Measurements from ENCODE around the gene ZNF700. TPM values are rescaled to one million over a fixed set of nuclear protein-coding genes. Genes with fewer than 3 reads are reported as not detected.
A peak's percentile ranks its signal among the peaks of the same experiment; 100 is the strongest.
"Not testable (repeated sequence)": the region's sequence is repeated elsewhere in the genome, so short reads cannot be mapped to it uniquely, and the experiment has no call there.

The ZNF700 gene
- total RNA-seq, 1 donor = 14.8 TPM

DNA sequence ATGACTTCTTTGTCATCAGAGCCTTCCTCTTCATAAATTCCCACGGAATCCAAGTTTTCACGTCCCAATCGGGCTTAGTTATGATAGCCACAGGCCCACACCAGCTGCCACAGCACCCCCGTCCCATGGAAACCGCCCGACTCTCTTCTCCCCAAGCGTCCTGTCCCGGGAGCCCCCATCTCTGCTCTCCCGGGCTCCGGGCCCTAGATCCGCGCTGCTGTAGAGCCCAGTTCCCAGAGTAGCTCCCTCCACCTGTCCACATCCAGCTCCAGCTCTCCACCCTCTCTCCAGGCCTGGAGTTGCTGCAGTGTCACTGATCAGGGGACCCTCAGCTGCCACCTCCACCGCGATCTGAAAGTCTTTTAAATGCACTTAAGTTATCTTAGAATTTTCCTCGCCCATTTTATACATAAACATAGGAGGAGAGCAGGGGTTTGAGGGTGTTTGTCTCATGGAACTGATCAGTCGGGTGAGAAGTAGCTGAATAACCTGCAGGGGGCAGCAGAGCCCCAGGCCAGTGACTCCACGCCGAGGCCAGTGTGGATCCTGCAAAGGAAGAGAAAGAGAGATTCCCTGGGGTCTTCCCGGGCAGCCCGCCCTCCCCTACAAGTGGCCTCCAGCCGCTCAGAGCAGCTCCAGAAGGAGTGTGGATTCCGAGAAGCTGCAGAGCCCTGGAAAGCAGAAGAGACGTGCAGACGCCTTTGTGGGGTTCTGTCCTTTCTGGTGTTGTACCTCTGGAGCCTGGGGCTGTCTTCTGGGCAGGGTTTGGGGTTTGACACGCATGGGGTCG, 38.9 kb downstream of the ZNF700 start:
- H3K9me3 ChIP-seq (ENCODE audit: low read depth, low read length) = no peaks in the 10 kb centered on the region
- peaks cover 22% of the 10 kb centered on the region for H3K4me1 ChIP-seq (ENCODE audit: insufficient read depth, low read length)
- no peak overlapping the region for H3K4me3 ChIP-seq (ENCODE audit: low read length)
- no peaks in the 10 kb centered on the region for H3K27me3 ChIP-seq (ENCODE audit: insufficient read depth, low read length)

DNA sequence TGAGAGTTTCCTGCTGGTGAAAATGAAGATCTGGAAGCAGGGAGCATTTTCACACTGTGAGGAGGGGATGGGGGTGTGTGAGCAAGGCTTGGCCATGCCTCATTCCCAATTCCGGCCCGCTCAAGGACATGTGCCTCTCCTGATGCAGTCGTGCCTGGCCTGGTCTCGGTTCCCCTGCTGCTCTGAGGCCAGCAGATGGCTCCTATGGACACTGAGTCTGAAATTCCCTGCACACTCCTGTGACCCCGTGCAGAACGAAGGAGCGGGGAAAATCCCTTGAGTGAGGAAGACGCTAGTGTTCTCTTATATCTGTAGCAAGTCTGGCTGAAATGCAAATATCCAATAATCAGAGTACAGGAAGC, 39.6 kb downstream of the ZNF700 start:
- Histone ChIP-seq H3K9me3 (ENCODE audit: low read depth, low read length) (no peaks in the 10 kb centered on the region), H3K4me3 (ENCODE audit: low read length) (peak overlapping the region; percentile 90), H3K4me1 (ENCODE audit: insufficient read depth, low read length) (peaks cover 22% of the 10 kb centered on the region), H3K27me3 (ENCODE audit: insufficient read depth, low read length) (no peaks in the 10 kb centered on the region)

DNA sequence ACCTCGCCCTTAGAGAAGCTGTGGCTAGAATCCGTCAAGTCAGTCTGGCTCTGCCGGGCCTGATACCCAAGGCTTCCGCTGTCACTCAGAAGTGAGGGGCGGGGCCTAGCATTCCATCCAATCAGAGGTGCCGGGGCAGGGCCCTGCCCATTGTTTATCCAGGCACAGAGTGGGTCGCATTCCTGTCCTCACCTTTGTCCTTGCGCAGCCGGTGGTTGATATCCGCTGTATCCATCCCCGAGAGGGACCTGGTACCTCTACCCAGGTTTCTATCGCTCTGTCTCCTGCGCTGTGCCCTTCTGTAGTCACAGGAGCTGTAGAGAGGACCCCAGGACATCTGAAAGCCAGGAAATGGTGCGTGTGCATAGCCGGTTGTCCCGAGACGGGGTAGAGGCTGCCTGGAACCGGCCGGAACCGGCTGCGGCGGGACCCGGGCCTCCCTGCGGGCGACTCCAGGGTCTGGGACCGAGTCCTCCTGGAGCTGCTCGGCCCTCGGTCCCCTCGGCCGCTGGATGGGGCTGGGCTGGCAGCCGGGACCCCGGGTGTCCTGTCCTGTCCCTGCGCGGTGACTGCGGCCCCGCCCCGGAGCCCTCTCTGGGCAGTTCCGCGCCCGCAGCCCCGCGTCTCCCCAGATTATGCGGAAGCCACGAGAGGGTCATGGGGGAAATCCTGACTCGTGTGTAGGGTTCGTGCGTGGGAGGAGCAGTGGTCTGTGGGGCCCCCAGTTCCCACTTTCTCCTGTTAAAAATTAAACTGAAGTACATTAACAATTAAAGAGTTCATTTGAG, 40.1 kb downstream of the ZNF700 start, which contains the start of gene ZNF763:
TSS of gene ZNF763 (plus strand) at position 183 of the 788 bp plus-strand sequence. CDS start at position 352, 169 bp downstream.
- H3K4me1 ChIP-seq (ENCODE audit: insufficient read depth, low read length) = peaks cover 22% of the 10 kb centered on the region
- no peaks in the 10 kb centered on the region for H3K9me3 ChIP-seq (ENCODE audit: low read depth, low read length)
- no peaks in the 10 kb centered on the region for H3K27me3 ChIP-seq (ENCODE audit: insufficient read depth, low read length)
- H3K4me3 ChIP-seq (ENCODE audit: low read length) = peak within 1 kb of the TSS; percentile 90

DNA sequence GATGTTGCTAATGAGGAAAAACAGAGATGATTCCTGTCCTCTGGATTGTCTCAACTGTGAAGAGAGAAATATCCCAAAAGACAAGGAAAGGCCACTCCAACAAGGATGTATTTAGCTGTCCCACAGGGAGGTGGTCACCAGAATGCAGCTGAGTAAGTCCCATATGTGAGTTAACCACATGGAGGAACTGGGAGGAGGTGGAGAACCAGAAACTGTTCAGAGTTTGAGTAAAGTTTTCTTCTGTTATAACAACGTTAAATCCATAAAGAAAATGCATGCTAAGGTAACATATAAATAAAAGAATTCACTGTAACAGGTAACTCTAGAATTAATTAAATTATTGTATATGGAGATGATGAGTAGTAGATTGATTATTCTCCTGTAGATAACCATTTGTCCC, 45.3 kb downstream of the ZNF700 start:
- Histone ChIP-seq H3K4me1 (ENCODE audit: insufficient read depth, low read length) (peaks cover 15% of the 10 kb centered on the region), H3K27me3 (ENCODE audit: insufficient read depth, low read length) (no peaks in the 10 kb centered on the region), H3K9me3 (ENCODE audit: low read depth, low read length) (no peaks in the 10 kb centered on the region), H3K4me3 (ENCODE audit: low read length) (no peak overlapping the region)

DNA sequence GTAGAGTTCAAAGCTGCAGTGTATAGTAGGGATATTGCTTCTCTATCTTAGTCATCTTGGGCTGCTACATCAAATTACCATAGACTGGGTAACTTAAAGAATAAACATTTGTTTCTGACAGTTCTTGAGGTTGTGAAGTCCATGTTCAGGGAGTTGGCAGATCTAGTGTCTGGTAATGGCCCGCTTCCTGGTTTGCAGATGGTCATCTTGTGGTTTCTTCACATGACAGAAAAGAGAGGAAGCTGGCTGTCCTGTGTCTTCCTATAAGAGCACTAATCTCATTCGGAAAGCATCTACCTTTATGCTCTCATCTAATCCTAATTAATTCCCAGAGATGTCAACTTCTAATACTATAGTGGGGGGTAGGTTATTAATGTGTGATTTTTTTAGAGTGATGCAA, 46.1 kb downstream of the ZNF700 start:
- Histone ChIP-seq H3K9me3 (ENCODE audit: low read depth, low read length) (no peaks in the 10 kb centered on the region), H3K27me3 (ENCODE audit: insufficient read depth, low read length) (no peaks in the 10 kb centered on the region)

DNA sequence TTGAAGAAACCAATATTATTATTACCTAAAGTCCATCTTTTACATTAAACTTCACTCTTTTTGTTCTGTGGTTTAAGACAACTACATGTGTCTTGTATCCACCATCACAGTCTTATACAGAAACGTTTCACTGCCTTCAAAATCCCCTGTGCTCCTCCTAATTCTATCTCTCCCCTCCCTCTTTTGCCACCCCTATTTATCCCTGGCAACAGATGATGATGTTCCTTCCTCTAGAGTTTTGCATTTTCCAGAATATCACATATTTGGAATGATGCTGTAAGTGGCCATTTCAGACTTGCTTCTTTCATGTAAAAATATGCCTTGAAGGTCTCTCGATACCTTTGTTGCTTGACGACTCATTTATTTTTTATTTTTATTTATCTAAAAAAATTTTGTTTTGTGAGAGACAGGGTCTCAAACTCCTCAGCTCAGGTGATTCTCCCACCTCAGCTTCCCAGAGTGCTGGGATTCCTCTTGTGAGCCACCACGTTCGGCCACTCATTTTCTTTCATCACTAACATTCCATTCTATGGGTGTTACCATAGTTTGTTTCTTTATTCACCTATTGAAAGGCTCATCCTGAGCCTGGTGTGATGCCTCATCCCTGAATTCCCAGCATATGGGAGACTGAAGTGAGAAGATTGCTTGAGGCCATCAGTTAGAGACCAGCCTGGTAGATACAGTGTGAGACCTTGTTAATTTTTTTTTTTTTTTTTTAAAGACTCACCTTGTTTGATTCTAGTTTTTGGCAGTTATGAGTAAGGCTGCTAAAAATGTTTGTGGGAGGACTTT, 48.3 kb downstream of the ZNF700 start:
- Histone ChIP-seq H3K9me3 (ENCODE audit: low read depth, low read length) (peaks cover 14% of the 10 kb centered on the region), H3K4me1 (ENCODE audit: insufficient read depth, low read length) (peaks cover 7% of the 10 kb centered on the region), H3K27me3 (ENCODE audit: insufficient read depth, low read length) (no peaks in the 10 kb centered on the region), H3K4me3 (ENCODE audit: low read length) (no peak overlapping the region)

More for the DNA sequence above, 46.1 kb downstream of the ZNF700 start:
- peaks cover 7% of the 10 kb centered on the region for H3K4me1 ChIP-seq (ENCODE audit: insufficient read depth, low read length)
- no peak overlapping the region for H3K4me3 ChIP-seq (ENCODE audit: low read length)

DNA sequence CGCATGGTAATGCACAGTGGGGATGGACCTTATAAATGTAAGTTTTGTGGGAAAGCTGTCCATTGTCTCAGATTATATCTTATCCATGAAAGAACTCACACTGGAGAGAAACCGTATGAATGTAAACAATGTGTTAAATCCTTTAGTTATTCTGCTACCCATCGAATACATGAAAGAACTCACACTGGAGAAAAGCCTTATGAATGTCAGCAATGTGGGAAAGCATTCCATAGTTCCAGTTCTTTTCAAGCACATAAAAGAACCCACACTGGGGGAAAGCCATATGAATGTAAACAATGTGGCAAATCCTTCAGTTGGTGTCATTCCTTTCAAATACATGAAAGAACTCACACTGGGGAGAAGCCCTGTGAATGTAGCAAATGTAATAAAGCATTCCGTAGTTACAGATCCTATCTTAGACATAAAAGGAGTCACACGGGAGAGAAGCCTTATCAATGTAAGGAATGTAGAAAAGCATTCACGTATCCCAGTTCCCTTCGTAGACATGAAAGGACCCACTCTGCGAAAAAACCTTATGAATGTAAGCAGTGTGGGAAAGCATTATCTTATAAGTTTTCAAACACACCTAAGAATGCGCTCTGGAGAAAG, 53.7 kb downstream of the ZNF700 start:
- Histone ChIP-seq H3K4me1 (ENCODE audit: insufficient read depth, low read length) (no peaks in the 10 kb centered on the region), H3K9me3 (ENCODE audit: low read depth, low read length) (peaks cover 55% of the 10 kb centered on the region), H3K27me3 (ENCODE audit: insufficient read depth, low read length) (no peaks in the 10 kb centered on the region), H3K4me3 (ENCODE audit: low read length) (no peak overlapping the region)

DNA sequence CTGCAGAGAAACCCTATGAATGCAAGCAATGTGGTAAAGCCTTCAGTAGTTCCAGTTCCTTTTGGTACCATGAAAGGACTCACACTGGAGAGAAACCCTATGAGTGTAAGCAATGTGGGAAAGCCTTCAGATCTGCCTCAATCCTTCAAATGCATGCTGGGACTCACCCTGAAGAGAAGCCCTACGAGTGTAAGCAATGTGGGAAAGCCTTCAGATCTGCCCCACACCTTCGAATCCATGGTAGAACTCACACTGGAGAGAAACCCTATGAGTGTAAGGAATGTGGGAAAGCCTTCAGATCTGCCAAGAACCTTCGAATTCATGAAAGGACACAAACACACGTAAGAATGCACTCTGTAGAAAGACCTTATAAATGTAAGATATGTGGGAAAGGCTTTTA, 54.6 kb downstream of the ZNF700 start:
- no peaks in the 10 kb centered on the region for H3K4me1 ChIP-seq (ENCODE audit: insufficient read depth, low read length)
- H3K4me3 ChIP-seq (ENCODE audit: low read length) = no peak overlapping the region
- H3K27me3 ChIP-seq (ENCODE audit: insufficient read depth, low read length) = no peaks in the 10 kb centered on the region
- peaks cover 55% of the 10 kb centered on the region for H3K9me3 ChIP-seq (ENCODE audit: low read depth, low read length)

DNA sequence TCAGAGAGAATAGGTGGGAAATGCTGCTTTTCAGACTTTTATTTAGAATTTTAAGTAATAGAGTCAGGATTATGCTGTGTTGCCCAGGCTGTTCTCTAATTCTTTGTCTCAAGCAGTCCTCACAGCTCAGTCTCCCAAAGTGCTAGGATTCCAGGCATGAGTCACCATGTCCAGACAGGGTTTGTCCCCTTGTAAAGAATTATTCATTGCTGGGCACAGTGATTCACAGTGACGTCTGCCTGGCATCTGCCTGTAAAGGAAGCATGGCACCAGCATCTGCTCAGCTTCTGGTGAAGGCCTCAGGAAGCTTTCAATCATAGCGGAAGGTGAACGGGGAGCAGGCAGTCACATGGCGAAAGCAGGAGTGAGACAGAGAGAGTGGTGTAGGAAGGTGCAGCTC, 57.6 kb downstream of the ZNF700 start:
- no peak overlapping the region for H3K4me3 ChIP-seq (ENCODE audit: low read length)
- H3K27me3 ChIP-seq (ENCODE audit: insufficient read depth, low read length) = no peaks in the 10 kb centered on the region
- peaks cover 48% of the 10 kb centered on the region for H3K9me3 ChIP-seq (ENCODE audit: low read depth, low read length)
- peaks cover 7% of the 10 kb centered on the region for H3K4me1 ChIP-seq (ENCODE audit: insufficient read depth, low read length)

DNA sequence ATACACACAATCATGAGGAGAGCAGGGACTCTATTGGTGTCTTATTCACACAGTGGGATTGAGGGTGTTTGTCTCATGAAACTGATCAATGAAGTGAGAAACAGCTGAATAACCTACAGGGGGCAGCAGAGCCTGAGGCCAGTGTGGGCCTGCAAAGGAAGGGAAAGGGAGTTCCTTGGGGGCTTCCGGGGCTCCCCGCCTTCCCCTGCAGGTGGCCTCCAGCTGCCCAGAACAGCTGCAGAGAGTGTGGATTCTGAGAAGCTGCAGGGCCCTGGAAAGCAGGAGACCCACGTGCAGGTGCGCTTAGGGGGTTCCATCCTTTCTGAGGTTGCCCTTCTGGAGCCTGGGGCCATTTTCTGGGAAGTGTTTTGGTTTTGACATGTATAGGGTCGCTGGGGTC, 60.1 kb downstream of the ZNF700 start:
- Histone ChIP-seq H3K4me1 (ENCODE audit: insufficient read depth, low read length) (peaks cover 11% of the 10 kb centered on the region), H3K9me3 (ENCODE audit: low read depth, low read length) (peaks cover 23% of the 10 kb centered on the region), H3K27me3 (ENCODE audit: insufficient read depth, low read length) (no peaks in the 10 kb centered on the region), H3K4me3 (ENCODE audit: low read length) (no peak overlapping the region)

DNA sequence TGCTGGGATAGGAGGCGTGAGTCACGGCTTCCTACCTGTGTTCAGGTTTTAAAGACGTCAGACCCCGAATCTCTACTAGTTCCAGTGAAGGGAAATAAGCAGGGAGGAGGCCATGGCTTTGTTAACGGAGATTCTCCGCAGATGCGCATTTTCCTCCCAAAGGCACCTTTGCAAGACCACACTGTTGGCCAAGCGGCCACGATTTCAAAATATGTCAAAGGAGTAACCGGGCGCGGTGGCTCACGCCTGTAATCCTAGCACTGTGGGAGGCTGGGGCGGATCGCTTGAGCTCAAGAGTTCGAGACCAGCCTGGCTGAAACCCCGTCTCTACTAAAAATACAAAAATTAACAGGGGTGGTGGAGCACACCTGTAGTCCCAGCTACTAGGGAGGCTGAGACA, 61.8 kb downstream of the ZNF700 start:
- no peaks in the 10 kb centered on the region for H3K27me3 ChIP-seq (ENCODE audit: insufficient read depth, low read length)
- H3K4me1 ChIP-seq (ENCODE audit: insufficient read depth, low read length) = peaks cover 11% of the 10 kb centered on the region
- peaks cover 6% of the 10 kb centered on the region for H3K9me3 ChIP-seq (ENCODE audit: low read depth, low read length)
- no peak overlapping the region for H3K4me3 ChIP-seq (ENCODE audit: low read length)

DNA sequence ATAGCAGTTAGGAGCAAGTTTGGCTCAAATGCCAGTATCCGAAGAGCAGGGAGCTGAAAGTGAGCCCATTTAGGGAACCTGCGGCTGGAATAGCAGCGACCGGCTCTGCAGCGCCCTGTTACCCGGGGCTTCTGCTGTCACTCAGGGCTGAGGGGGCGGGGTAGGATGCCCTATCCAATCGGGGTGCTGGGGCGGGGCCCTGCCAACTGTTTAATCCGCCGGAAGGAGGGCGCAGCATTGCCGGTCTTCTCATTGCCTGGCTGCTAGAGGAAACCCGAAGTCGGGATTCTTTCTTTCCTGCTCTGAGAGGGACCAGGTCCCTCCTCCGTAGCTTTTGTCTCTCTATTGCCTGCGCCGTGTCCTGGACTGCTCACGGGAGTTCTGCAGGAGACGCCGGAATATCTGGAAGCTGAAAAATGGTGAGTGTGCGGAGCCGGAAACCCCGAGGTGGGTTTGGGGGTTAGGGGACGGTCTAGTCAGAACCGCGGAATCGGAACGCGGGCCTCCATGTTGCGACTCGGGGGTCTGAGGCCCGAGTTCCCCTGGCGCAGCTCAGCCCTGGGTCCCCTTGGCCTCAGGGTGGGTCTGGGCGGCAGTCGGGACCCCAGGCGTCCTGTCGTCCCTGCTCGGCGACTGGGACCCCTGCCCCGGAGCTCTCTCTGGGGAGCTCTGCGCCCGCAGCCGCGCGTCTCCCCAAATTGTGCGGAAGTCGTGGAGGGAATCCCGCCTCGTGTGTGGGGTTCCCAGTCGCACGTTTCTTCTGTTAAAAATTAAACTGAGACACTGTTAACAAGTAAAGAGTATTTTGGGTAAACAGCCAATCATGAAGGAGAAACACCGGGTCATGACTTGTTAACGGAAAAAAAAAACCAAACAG, 62.7 kb downstream of the ZNF700 start:
- Histone ChIP-seq H3K4me3 (ENCODE audit: low read length) (peak overlapping the region; percentile 83), H3K9me3 (ENCODE audit: low read depth, low read length) (no peaks in the 10 kb centered on the region), H3K4me1 (ENCODE audit: insufficient read depth, low read length) (peaks cover 11% of the 10 kb centered on the region), H3K27me3 (ENCODE audit: insufficient read depth, low read length) (no peaks in the 10 kb centered on the region)

DNA sequence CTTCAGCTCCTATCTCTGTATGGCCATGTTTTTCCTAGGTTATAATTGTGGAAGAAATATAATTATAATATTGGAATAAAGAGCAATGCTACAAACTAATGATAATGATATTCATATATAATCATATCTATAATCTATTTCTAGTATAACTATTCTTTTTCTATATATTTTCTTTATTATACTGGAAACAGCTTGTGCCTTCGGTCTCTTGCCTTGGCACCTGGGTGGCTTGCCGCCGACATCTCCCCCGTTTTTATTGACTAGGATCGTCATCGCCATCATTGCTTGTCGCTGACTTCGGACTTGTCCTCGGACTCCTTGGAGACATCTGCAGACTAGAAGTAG, 64.2 kb downstream of the ZNF700 start:
- H3K4me3 ChIP-seq (ENCODE audit: low read length) = peak overlapping the region; percentile 83
- H3K4me1 ChIP-seq (ENCODE audit: insufficient read depth, low read length) = peaks cover 11% of the 10 kb centered on the region
- H3K9me3 ChIP-seq (ENCODE audit: low read depth, low read length) = no peaks in the 10 kb centered on the region
- no peaks in the 10 kb centered on the region for H3K27me3 ChIP-seq (ENCODE audit: insufficient read depth, low read length)

DNA sequence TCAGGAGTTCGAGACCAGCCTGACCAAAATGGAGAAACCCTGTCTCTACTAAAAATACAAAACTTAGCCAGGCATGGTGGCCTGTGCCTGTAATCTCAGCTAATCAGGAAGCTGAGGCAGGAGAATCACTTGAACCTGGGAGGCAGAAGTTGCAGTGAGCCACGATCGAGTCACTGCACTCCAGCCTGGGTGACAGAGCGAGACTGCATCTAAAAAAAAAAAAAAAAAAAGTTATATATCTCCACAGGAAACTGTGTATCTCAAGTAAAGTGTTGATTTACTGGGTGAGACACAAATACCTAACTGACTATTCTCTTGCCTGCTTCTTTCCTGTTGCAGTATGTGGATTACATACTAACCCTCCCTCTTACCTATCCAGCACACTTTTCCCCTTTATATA, 67.0 kb downstream of the ZNF700 start:
- not testable (repeated sequence) for H3K4me1 ChIP-seq (ENCODE audit: insufficient read depth, low read length); H3K27me3 ChIP-seq (ENCODE audit: insufficient read depth, low read length); H3K4me3 ChIP-seq (ENCODE audit: low read length); H3K9me3 ChIP-seq (ENCODE audit: low read depth, low read length)

Data from mononuclear cell (primary cell).